HepG2 (cell line): ENCODE results near the gene WDR45B. TPM values are rescaled to one million over a fixed set of nuclear protein-coding genes. Genes with fewer than 3 reads are reported as not detected.

Experiments used
- ISL2 ChIP-seq: sonication (generic); formaldehyde crosslinking; IDR thresholded peaks from 2 replicates; pipeline ENCODE4 v1.5.0; 2020; ENCODE audit warnings: missing genetic modification reagents
- PAXIP1 ChIP-seq: sonication (generic); formaldehyde crosslinking; conservative IDR thresholded peaks from 2 replicates; pipeline ENCODE4 v1.4.0; 2020; ENCODE audit warnings: mild to moderate bottlenecking, missing genetic modification reagents, moderate library complexity
- PHF21A ChIP-seq: sonication (generic); formaldehyde crosslinking; IDR thresholded peaks from 2 replicates; pipeline ENCODE4 v1.5.0; 2020; ENCODE audit warnings: mild to moderate bottlenecking, missing genetic modification reagents
- YY1 ChIP-seq: IDR thresholded peaks from 2 replicates; pipeline ENCODE4 v1.6.1; 2011; ENCODE audit warnings: low read length, low read depth, moderate library complexity, mild to moderate bottlenecking; ENCODE audit not compliant: insufficient read depth, insufficient replicate concordance
- ZEB1 ChIP-seq: IDR thresholded peaks from 2 replicates; pipeline ENCODE4 v1.6.1; 2012; ENCODE audit warnings: mild to moderate bottlenecking, low read depth, inconsistent platforms; ENCODE audit not compliant: insufficient replicate concordance
- ZFP37 ChIP-seq: sonication (generic); formaldehyde crosslinking; IDR thresholded peaks from 2 replicates; pipeline ENCODE4 v1.4.0; 2020; ENCODE audit warnings: missing genetic modification reagents, borderline replicate concordance
- polyA plus RNA-seq, 8 experiments: library from polyadenylated mRNA; depleted of rRNA in 3 of 8; stranded (reverse) in 7 of 8; unstranded in 1 of 8; fragments of >200 nt; fragmentation: Illumina TruSeq in 4 of 8; extraction: Trizol in 4 of 8; gene quantifications; 2 replicates each; pipeline versions ENCODE4 v1.2.1 to v1.2.3, GENCODE V29; 2011 to 2016; ENCODE audit warnings: low read depth in 4 of 8, missing spikeins in 1 of 8, mixed read lengths in 1 of 8; ENCODE audit not compliant: insufficient read depth in 1 of 8
- total RNA-seq, 5 experiments: library from RNA; depleted of rRNA; stranded (reverse); fragments of >200 nt; fragmentation: Illumina TruSeq; extraction: Trizol; gene quantifications; 2 replicates each; pipeline ENCODE4 v1.2.3, GENCODE V29; 2016; ENCODE audit warnings: low read depth in 1 of 5
- TF ChIP-seq, protein P1 (sequence below), 2 experiments: fragments of 450-650 bp in 1 of 2; sonication (generic) in 1 of 2; formaldehyde crosslinking in 1 of 2; IDR thresholded peaks; 2 replicates each; pipeline versions ENCODE4 v1.6.1 to v1.8.0; 2016 to 2022; ENCODE audit warnings: antibody characterized with exemption in 1 of 2, mild to moderate bottlenecking in 1 of 2, missing genetic modification reagents in 1 of 2
- TF ChIP-seq, protein P2 (sequence below): sonication (generic); IDR thresholded peaks from 2 replicates; pipeline ENCODE4 v1.6.1; 2016; ENCODE audit warnings: low read depth, borderline replicate concordance

WDR45B gene
- total and polyA plus RNA-seq, 2 of the 13 experiments (the other 11 are each of a cell fraction or from before 2014, with no cell fraction given), result 86.2 to 155 TPM

GRCh38 chr17:82636626-82637598 is 11.3 kb downstream of the WDR45B start (continued):
- TF ChIP-seq, protein P1, sequence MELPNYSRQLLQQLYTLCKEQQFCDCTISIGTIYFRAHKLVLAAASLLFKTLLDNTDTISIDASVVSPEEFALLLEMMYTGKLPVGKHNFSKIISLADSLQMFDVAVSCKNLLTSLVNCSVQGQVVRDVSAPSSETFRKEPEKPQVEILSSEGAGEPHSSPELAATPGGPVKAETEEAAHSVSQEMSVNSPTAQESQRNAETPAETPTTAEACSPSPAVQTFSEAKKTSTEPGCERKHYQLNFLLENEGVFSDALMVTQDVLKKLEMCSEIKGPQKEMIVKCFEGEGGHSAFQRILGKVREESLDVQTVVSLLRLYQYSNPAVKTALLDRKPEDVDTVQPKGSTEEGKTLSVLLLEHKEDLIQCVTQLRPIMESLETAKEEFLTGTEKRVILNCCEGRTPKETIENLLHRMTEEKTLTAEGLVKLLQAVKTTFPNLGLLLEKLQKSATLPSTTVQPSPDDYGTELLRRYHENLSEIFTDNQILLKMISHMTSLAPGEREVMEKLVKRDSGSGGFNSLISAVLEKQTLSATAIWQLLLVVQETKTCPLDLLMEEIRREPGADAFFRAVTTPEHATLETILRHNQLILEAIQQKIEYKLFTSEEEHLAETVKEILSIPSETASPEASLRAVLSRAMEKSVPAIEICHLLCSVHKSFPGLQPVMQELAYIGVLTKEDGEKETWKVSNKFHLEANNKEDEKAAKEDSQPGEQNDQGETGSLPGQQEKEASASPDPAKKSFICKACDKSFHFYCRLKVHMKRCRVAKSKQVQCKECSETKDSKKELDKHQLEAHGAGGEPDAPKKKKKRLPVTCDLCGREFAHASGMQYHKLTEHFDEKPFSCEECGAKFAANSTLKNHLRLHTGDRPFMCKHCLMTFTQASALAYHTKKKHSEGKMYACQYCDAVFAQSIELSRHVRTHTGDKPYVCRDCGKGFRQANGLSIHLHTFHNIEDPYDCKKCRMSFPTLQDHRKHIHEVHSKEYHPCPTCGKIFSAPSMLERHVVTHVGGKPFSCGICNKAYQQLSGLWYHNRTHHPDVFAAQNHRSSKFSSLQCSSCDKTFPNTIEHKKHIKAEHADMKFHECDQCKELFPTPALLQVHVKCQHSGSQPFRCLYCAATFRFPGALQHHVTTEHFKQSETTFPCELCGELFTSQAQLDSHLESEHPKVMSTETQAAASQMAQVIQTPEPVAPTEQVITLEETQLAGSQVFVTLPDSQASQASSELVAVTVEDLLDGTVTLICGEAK (IDR thresholded peaks at IDR 0.05), result no peak
- TF ChIP-seq, protein P1 (CRISPR knock-in tag; IDR thresholded peaks at IDR 0.05), result no peak
- TF ChIP-seq ZEB1 (peak; percentile 88), ZFP37 (CRISPR knock-in tag) (no peak), PHF21A (CRISPR knock-in tag) (no peak), PAXIP1 (CRISPR knock-in tag) (peak; percentile 71), YY1 (no peak), ISL2 (CRISPR knock-in tag) (no peak)
- TF ChIP-seq, protein P2, sequence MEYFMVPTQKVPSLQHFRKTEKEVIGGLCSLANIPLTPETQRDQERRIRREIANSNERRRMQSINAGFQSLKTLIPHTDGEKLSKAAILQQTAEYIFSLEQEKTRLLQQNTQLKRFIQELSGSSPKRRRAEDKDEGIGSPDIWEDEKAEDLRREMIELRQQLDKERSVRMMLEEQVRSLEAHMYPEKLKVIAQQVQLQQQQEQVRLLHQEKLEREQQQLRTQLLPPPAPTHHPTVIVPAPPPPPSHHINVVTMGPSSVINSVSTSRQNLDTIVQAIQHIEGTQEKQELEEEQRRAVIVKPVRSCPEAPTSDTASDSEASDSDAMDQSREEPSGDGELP, result peak; percentile 54; the same call in 1 of the 2 replicates
